ENCODE results near the gene NRARP.
"Not testable (repeated sequence)": the region's sequence is repeated elsewhere in the genome, so short reads cannot be mapped to it uniquely, and the experiment has no call there.

NRARP gene

GRCh38 chr9:137333016-137333671, 31.1 kb upstream of the NRARP start:
- Histone ChIP-seq H3K4me1 (ENCODE audit: control insufficient read depth, low read depth, low read length) (no peaks in the 10 kb centered on the region), H3K36me3 (ENCODE audit: control insufficient read depth, insufficient read depth, low read length) (no peaks in the 10 kb centered on the region), H2BK120ac (ENCODE audit: low read depth, low read length) (no peak overlapping the region), H2BK15ac (replicated peaks; ENCODE audit: low read depth) (no peak overlapping the region), H3K18ac (ENCODE audit: low read length) (no peak overlapping the region), H2BK5ac (ENCODE audit: low read length) (no peak overlapping the region), H2AK5ac (ENCODE audit: low read length) (no peak overlapping the region), H4K5ac (ENCODE audit: low read length) (no peak overlapping the region), H3K79me1 (ENCODE audit: low read length) (no peaks in the 10 kb centered on the region), H3K79me2 (ENCODE audit: control insufficient read depth, insufficient read depth, low read length) (no peaks in the 10 kb centered on the region), H4K8ac (ENCODE audit: low read depth, low read length) (no peak overlapping the region), H3K4me2 (ENCODE audit: low read length) (no peak overlapping the region), H3K4ac (ENCODE audit: low read depth, low read length) (no peak overlapping the region), H3K27ac (ENCODE audit: low read depth, low read length) (no peak overlapping the region), H3K56ac (ENCODE audit: low read length) (no peak overlapping the region), H3K4me3 (ENCODE audit: low read length) (no peak overlapping the region), H3K9ac (ENCODE audit: low read length) (no peak overlapping the region), H3K23ac (ENCODE audit: low read length) (no peak overlapping the region), H3K27me3 (ENCODE audit: insufficient read depth, low read length, poor library complexity) (no peaks in the 10 kb centered on the region)
- no CpG with 5 or more reads among the region's 21 CpGs for WGBS (ENCODE audit: extremely low coverage, insufficient coverage, low lambda C conversion rate)
- DNase-seq: no peak

GRCh38 chr9:137331929-137332328, 29.9 kb upstream of the NRARP start:
- H3K27ac ChIP-seq (ENCODE audit: low read depth, low read length): no peak overlapping the region
- no peak overlapping the region for H3K18ac ChIP-seq (ENCODE audit: low read length)
- no peak overlapping the region for H3K9ac ChIP-seq (ENCODE audit: low read length)
- no peaks in the 10 kb centered on the region for H3K79me2 ChIP-seq (ENCODE audit: control insufficient read depth, insufficient read depth, low read length)
- no peak overlapping the region for H2BK120ac ChIP-seq (ENCODE audit: low read depth, low read length)
- no peaks in the 10 kb centered on the region for H3K4me1 ChIP-seq (ENCODE audit: control insufficient read depth, low read depth, low read length)
- H3K4me3 ChIP-seq (ENCODE audit: low read length): no peak overlapping the region
- no peak overlapping the region for H3K4ac ChIP-seq (ENCODE audit: low read depth, low read length)
- no peak overlapping the region for H2AK5ac ChIP-seq (ENCODE audit: low read length)
- H4K5ac ChIP-seq (ENCODE audit: low read length): no peak overlapping the region
- no peak overlapping the region for H3K56ac ChIP-seq (ENCODE audit: low read length)
- WGBS (ENCODE audit: extremely low coverage, insufficient coverage, low lambda C conversion rate): no CpG with 5 or more reads among the region's 9 CpGs
- no peaks in the 10 kb centered on the region for H3K36me3 ChIP-seq (ENCODE audit: control insufficient read depth, insufficient read depth, low read length)
- no peaks in the 10 kb centered on the region for H3K79me1 ChIP-seq (ENCODE audit: low read length)
- no peak for DNase-seq
- no peak overlapping the region for H3K4me2 ChIP-seq (ENCODE audit: low read length)
- H2BK15ac ChIP-seq (replicated peaks; ENCODE audit: low read depth): no peak overlapping the region
- H3K27me3 ChIP-seq (ENCODE audit: insufficient read depth, low read length, poor library complexity): no peaks in the 10 kb centered on the region
- H2BK5ac ChIP-seq (ENCODE audit: low read length): no peak overlapping the region
- H4K8ac ChIP-seq (ENCODE audit: low read depth, low read length): no peak overlapping the region
- no peak overlapping the region for H3K23ac ChIP-seq (ENCODE audit: low read length)

GRCh38 chr9:137330689-137331088, 28.6 kb upstream of the NRARP start:
- H3K56ac ChIP-seq (ENCODE audit: low read length): no peak overlapping the region
- no peak overlapping the region for H4K5ac ChIP-seq (ENCODE audit: low read length)
- no peaks in the 10 kb centered on the region for H3K27me3 ChIP-seq (ENCODE audit: insufficient read depth, low read length, poor library complexity)
- no peak overlapping the region for H3K4ac ChIP-seq (ENCODE audit: low read depth, low read length)
- H3K79me1 ChIP-seq (ENCODE audit: low read length): no peaks in the 10 kb centered on the region
- H3K9ac ChIP-seq (ENCODE audit: low read length): no peak overlapping the region
- no peak overlapping the region for H2AK5ac ChIP-seq (ENCODE audit: low read length)
- H3K27ac ChIP-seq (ENCODE audit: low read depth, low read length): no peak overlapping the region
- no peak for DNase-seq
- no CpG with 5 or more reads among the region's 6 CpGs for WGBS (ENCODE audit: extremely low coverage, insufficient coverage, low lambda C conversion rate)
- no peak overlapping the region for H3K18ac ChIP-seq (ENCODE audit: low read length)
- H3K4me2 ChIP-seq (ENCODE audit: low read length): no peak overlapping the region
- no peak overlapping the region for H4K8ac ChIP-seq (ENCODE audit: low read depth, low read length)
- H3K23ac ChIP-seq (ENCODE audit: low read length): no peak overlapping the region
- no peak overlapping the region for H2BK5ac ChIP-seq (ENCODE audit: low read length)
- H3K36me3 ChIP-seq (ENCODE audit: control insufficient read depth, insufficient read depth, low read length): no peaks in the 10 kb centered on the region
- H3K4me1 ChIP-seq (ENCODE audit: control insufficient read depth, low read depth, low read length): no peaks in the 10 kb centered on the region
- no peak overlapping the region for H2BK15ac ChIP-seq (replicated peaks; ENCODE audit: low read depth)
- no peak overlapping the region for H3K4me3 ChIP-seq (ENCODE audit: low read length)
- H2BK120ac ChIP-seq (ENCODE audit: low read depth, low read length): no peak overlapping the region
- no peaks in the 10 kb centered on the region for H3K79me2 ChIP-seq (ENCODE audit: control insufficient read depth, insufficient read depth, low read length)

- H2BK120ac ChIP-seq (ENCODE audit: low read depth, low read length); H2AK5ac ChIP-seq (ENCODE audit: low read length); H3K4me2 ChIP-seq (ENCODE audit: low read length); H3K9ac ChIP-seq (ENCODE audit: low read length); H2BK15ac ChIP-seq (replicated peaks; ENCODE audit: low read depth); H3K23ac ChIP-seq (ENCODE audit: low read length); H3K4me3 ChIP-seq (ENCODE audit: low read length); H3K79me2 ChIP-seq (ENCODE audit: control insufficient read depth, insufficient read depth, low read length); H3K4ac ChIP-seq (ENCODE audit: low read depth, low read length); H3K79me1 ChIP-seq (ENCODE audit: low read length); DNase-seq; H4K8ac ChIP-seq (ENCODE audit: low read depth, low read length); H3K18ac ChIP-seq (ENCODE audit: low read length); H4K5ac ChIP-seq (ENCODE audit: low read length); H2BK5ac ChIP-seq (ENCODE audit: low read length); H3K4me1 ChIP-seq (ENCODE audit: control insufficient read depth, low read depth, low read length); H3K56ac ChIP-seq (ENCODE audit: low read length); H3K27me3 ChIP-seq (ENCODE audit: insufficient read depth, low read length, poor library complexity); H3K27ac ChIP-seq (ENCODE audit: low read depth, low read length); H3K36me3 ChIP-seq (ENCODE audit: control insufficient read depth, insufficient read depth, low read length): not testable (repeated sequence)
- WGBS (ENCODE audit: extremely low coverage, insufficient coverage, low lambda C conversion rate): no CpG with 5 or more reads among the region's 26 CpGs
These were observed 27.5 kb upstream of the NRARP start for GRCh38 chr9:137329590-137329989.

- not testable (repeated sequence) for H3K4me3 ChIP-seq (ENCODE audit: low read length); H3K36me3 ChIP-seq (ENCODE audit: control insufficient read depth, insufficient read depth, low read length); H4K5ac ChIP-seq (ENCODE audit: low read length); H3K27me3 ChIP-seq (ENCODE audit: insufficient read depth, low read length, poor library complexity); H3K79me2 ChIP-seq (ENCODE audit: control insufficient read depth, insufficient read depth, low read length); H3K9ac ChIP-seq (ENCODE audit: low read length); DNase-seq; H3K23ac ChIP-seq (ENCODE audit: low read length); H3K4ac ChIP-seq (ENCODE audit: low read depth, low read length); H2BK15ac ChIP-seq (replicated peaks; ENCODE audit: low read depth); H3K4me1 ChIP-seq (ENCODE audit: control insufficient read depth, low read depth, low read length); H2BK5ac ChIP-seq (ENCODE audit: low read length); H3K79me1 ChIP-seq (ENCODE audit: low read length); H3K27ac ChIP-seq (ENCODE audit: low read depth, low read length); H3K56ac ChIP-seq (ENCODE audit: low read length); H3K4me2 ChIP-seq (ENCODE audit: low read length); H4K8ac ChIP-seq (ENCODE audit: low read depth, low read length); H3K18ac ChIP-seq (ENCODE audit: low read length); H2AK5ac ChIP-seq (ENCODE audit: low read length); H2BK120ac ChIP-seq (ENCODE audit: low read depth, low read length)
- WGBS (ENCODE audit: extremely low coverage, insufficient coverage, low lambda C conversion rate): no CpG with 5 or more reads among the region's 8 CpGs
These were observed 25.8 kb upstream of the NRARP start for GRCh38 chr9:137327641-137328550.

Measured in mesendoderm (in vitro differentiated cells).